Loucy (cell line): ENCODE results near the gene EMSY.

Experiments
- H2AFZ ChIP-seq: fragments of 200-600 bp; sonication (generic); 2 replicates; pipeline ENCODE4 v1.6.0; 2016; ENCODE audit warnings: antibody characterized with exemption, mild to moderate bottlenecking, low read length, moderate library complexity
- H3F3A ChIP-seq: fragments of 200-600 bp; 2 replicates; pipeline ENCODE4 v1.6.0; 2016; ENCODE audit warnings: antibody characterized with exemption, low read depth, mild to moderate bottlenecking
- H3K27me3 ChIP-seq: fragments of 200-600 bp; sonication (generic); 2 replicates; pipeline ENCODE4 v1.6.1; 2014; ENCODE audit warnings: low read length, mild to moderate bottlenecking; ENCODE audit not compliant: insufficient read depth, poor library complexity, severe bottlenecking
- H3K36me3 ChIP-seq: fragments of 200-600 bp; sonication (generic); 2 replicates; pipeline ENCODE4 v1.6.1; 2016; ENCODE audit warnings: low read length; ENCODE audit not compliant: insufficient read depth
- H3K4me1 ChIP-seq: fragments of 200-600 bp; sonication (generic); 2 replicates; pipeline ENCODE4 v1.5.1; 2014; ENCODE audit warnings: low read length, mild to moderate bottlenecking; ENCODE audit not compliant: insufficient read depth, poor library complexity, severe bottlenecking
- H3K4me2 ChIP-seq: fragments of 200-600 bp; sonication (generic); 2 replicates; pipeline ENCODE4 v1.6.0; 2014; ENCODE audit warnings: antibody characterized with exemption, low read length, low read depth, mild to moderate bottlenecking; ENCODE audit not compliant: poor library complexity, severe bottlenecking
- H3K4me3 ChIP-seq: fragments of 200-600 bp; sonication (generic); 2 replicates; pipeline ENCODE4 v1.5.1; 2014; ENCODE audit warnings: low read length, mild to moderate bottlenecking, mixed read lengths; ENCODE audit not compliant: poor library complexity, severe bottlenecking
- H3K79me2 ChIP-seq: fragments of 200-600 bp; sonication (generic); 2 replicates; pipeline ENCODE4 v1.6.1; 2014; ENCODE audit warnings: low read length; ENCODE audit not compliant: insufficient read depth
- H3K9ac ChIP-seq: fragments of 200-600 bp; sonication (generic); 2 replicates; pipeline ENCODE4 v1.6.0; 2014; ENCODE audit warnings: mild to moderate bottlenecking, low read depth, low read length, moderate library complexity; ENCODE audit not compliant: poor library complexity, severe bottlenecking
- H3K9me2 ChIP-seq: fragments of 200-600 bp; sonication (generic); replicated peaks from 2 replicates; pipeline ENCODE4 v1.6.1; 2016; ENCODE audit warnings: low read depth, low read length, mixed read lengths
- H3K9me3 ChIP-seq: fragments of 200-600 bp; sonication (generic); 2 replicates; pipeline ENCODE4 v1.6.1; 2014; ENCODE audit warnings: mild to moderate bottlenecking, antibody characterized with exemption, low read length, low read depth; ENCODE audit not compliant: insufficient read depth
- H4K20me1 ChIP-seq: fragments of 200-600 bp; sonication (generic); 2 replicates; pipeline ENCODE4 v1.6.0; 2014; ENCODE audit warnings: antibody characterized with exemption, low read length, mild to moderate bottlenecking; ENCODE audit not compliant: insufficient read depth, poor library complexity, severe bottlenecking
- CTCF ChIP-seq: fragments of 200-600 bp; sonication (generic); conservative IDR thresholded peaks from 2 replicates; pipeline ENCODE4 v1.5.1; 2014; ENCODE audit warnings: mild to moderate bottlenecking, antibody characterized with exemption, low read length
- EZH2phosphoT487 ChIP-seq: fragments of 200-600 bp; IDR thresholded peaks from 2 replicates; pipeline ENCODE4 v1.6.1; 2018; ENCODE audit warnings: antibody characterized with exemption, mild to moderate bottlenecking, moderate library complexity, borderline replicate concordance

The EMSY gene

GRCh38 chr11:76588455-76589325 lies 143.9 kb downstream of the EMSY start:
- no peak for TF ChIP-seq CTCF
- TF ChIP-seq EZH2phosphoT487 = no peak
- H3K9me2 ChIP-seq = no peaks in the 10 kb centered on the region
- H4K20me1 ChIP-seq = no peaks in the 10 kb centered on the region
- H3K4me2 ChIP-seq = peak overlapping the region; percentile 11
- no peaks in the 10 kb centered on the region for H3K27me3 ChIP-seq
- no peak overlapping the region for H3K4me3 ChIP-seq
- no peak overlapping the region for H2AFZ ChIP-seq
- no peaks in the 10 kb centered on the region for H3F3A ChIP-seq
- H3K4me1 ChIP-seq = peaks cover 4% of the 10 kb centered on the region
- no peaks in the 10 kb centered on the region for H3K79me2 ChIP-seq
- no peaks in the 10 kb centered on the region for H3K9me3 ChIP-seq
- no peaks in the 10 kb centered on the region for H3K36me3 ChIP-seq
- H3K9ac ChIP-seq = no peak overlapping the region

GRCh38 chr11:76589477-76589876 lies 144.7 kb downstream of the EMSY start:
- Histone ChIP-seq H3K36me3 (no peaks in the 10 kb centered on the region), H3K4me3 (no peak overlapping the region), H3K9ac (no peak overlapping the region), H3F3A (no peaks in the 10 kb centered on the region), H3K79me2 (no peaks in the 10 kb centered on the region), H3K9me3 (no peaks in the 10 kb centered on the region), H4K20me1 (no peaks in the 10 kb centered on the region), H2AFZ (no peak overlapping the region), H3K9me2 (no peaks in the 10 kb centered on the region), H3K4me2 (no peak overlapping the region), H3K27me3 (no peaks in the 10 kb centered on the region), H3K4me1 (peaks cover 4% of the 10 kb centered on the region)
- TF ChIP-seq CTCF (no peak), EZH2phosphoT487 (no peak)

GRCh38 chr11:76589964-76590950 lies 145.4 kb downstream of the EMSY start:
- no peak overlapping the region for H3K9ac ChIP-seq
- TF ChIP-seq EZH2phosphoT487 = no peak
- no peak for TF ChIP-seq CTCF
- H4K20me1 ChIP-seq = no peaks in the 10 kb centered on the region
- H3F3A ChIP-seq = no peaks in the 10 kb centered on the region
- no peaks in the 10 kb centered on the region for H3K79me2 ChIP-seq
- no peaks in the 10 kb centered on the region for H3K9me2 ChIP-seq
- no peak overlapping the region for H3K4me3 ChIP-seq
- H2AFZ ChIP-seq = no peak overlapping the region
- H3K27me3 ChIP-seq = no peaks in the 10 kb centered on the region
- no peaks in the 10 kb centered on the region for H3K36me3 ChIP-seq
- peaks cover 4% of the 10 kb centered on the region for H3K4me1 ChIP-seq
- no peaks in the 10 kb centered on the region for H3K9me3 ChIP-seq
- H3K4me2 ChIP-seq = no peak overlapping the region
